H1 (cell line): ENCODE data around the gene TCERG1L. TPM values are rescaled to one million over a fixed set of nuclear protein-coding genes. Genes with fewer than 3 reads are reported as not detected.
A peak's percentile ranks its signal among the peaks of the same experiment; 100 is the strongest.

Source experiments
- CTCF ChIA-PET: fragments of 300-600 bp; sonication (Branson Sonifier 250); formaldehyde crosslinking; loops from one replicate; lab custom pipeline; 2021; ENCODE audit not compliant: partially characterized antibody; lab: Charles Lee
- POLR2A ChIA-PET: fragments of 300-600 bp; sonication (Branson Sonifier 250); formaldehyde crosslinking; loops from one replicate; lab custom pipeline; 2021; ENCODE audit warnings: inconsistent platforms; ENCODE audit not compliant: partially characterized antibody; lab: Charles Lee
- DNase-seq, 2 experiments: peaks; one replicate each; pipeline versions ENCODE4 v3.0.0 to v3.0.0-alpha.2; 2010 to 2022; ENCODE audit warnings: low spot score in 2 of 2, low read depth in 1 of 2, mixed read lengths in 1 of 2
- FAIRE-seq: peaks from 2 replicates; lab custom pipeline; 2011; peaks lifted over from hg19 to GRCh38; lab: Jason Lieb, UNC
- H2AFZ ChIP-seq: 2 replicates; pipeline ENCODE4 v1.8.1; 2012; ENCODE audit warnings: low read length, inconsistent platforms
- H2AK5ac ChIP-seq: 2 replicates; pipeline ENCODE4 v1.6.1; 2013; ENCODE audit warnings: low read depth, low read length
- H2BK120ac ChIP-seq: replicated peaks from 2 replicates; pipeline ENCODE3; 2013; ENCODE audit warnings: low read depth, low read length, inconsistent platforms
- H2BK12ac ChIP-seq: 2 replicates; pipeline ENCODE4 v1.6.1; 2013; ENCODE audit warnings: low read depth, low read length
- H2BK15ac ChIP-seq: 2 replicates; pipeline ENCODE4 v1.6.1; 2013; ENCODE audit warnings: low read length
- H2BK20ac ChIP-seq: 2 replicates; pipeline ENCODE4 v1.6.1; 2013; ENCODE audit warnings: low read length
- H2BK5ac ChIP-seq: 2 replicates; pipeline ENCODE4 v1.6.1; 2013; ENCODE audit warnings: low read depth, low read length
- H3K14ac ChIP-seq: 2 replicates; pipeline ENCODE4 v1.6.1; 2013; ENCODE audit warnings: inconsistent platforms; ENCODE audit not compliant: insufficient read length
- H3K18ac ChIP-seq: 2 replicates; pipeline ENCODE4 v1.6.1; 2013; ENCODE audit warnings: low read length; ENCODE audit errors: extremely low read depth
- H3K23ac ChIP-seq: 2 replicates; pipeline ENCODE4 v1.6.1; 2013; ENCODE audit warnings: inconsistent platforms; ENCODE audit not compliant: insufficient read length
- H3K23me2 ChIP-seq: 2 replicates; pipeline ENCODE4 v1.6.1; 2013; ENCODE audit warnings: low read depth, low read length
- H3K27ac ChIP-seq: 2 replicates; pipeline ENCODE4 v1.6.1; 2011; ENCODE audit warnings: low read depth, low read length, inconsistent platforms
- H3K27me3 ChIP-seq, 4 experiments: replicated peaks in 1 of 4; 1 replicate in 1 of 4; 2 replicates in 3 of 4; pipeline versions ENCODE4 v1.6.1 to v1.8.1; 2011 to 2013; ENCODE audit warnings: low read length in 3 of 4, mild to moderate bottlenecking in 3 of 4, inconsistent platforms in 2 of 4, mixed read lengths in 2 of 4, moderate library complexity in 1 of 4; ENCODE audit not compliant: control insufficient read depth in 3 of 4, insufficient read depth in 3 of 4; ENCODE audit errors: extremely low read depth in 1 of 4
- H3K36me3 ChIP-seq, 4 experiments: 2 replicates each; pipeline versions ENCODE4 v1.6.1 to v1.8.1; 2011 to 2013; ENCODE audit warnings: mild to moderate bottlenecking in 4 of 4, low read length in 3 of 4, moderate library complexity in 2 of 4, control low read depth in 1 of 4, inconsistent platforms in 1 of 4; ENCODE audit not compliant: insufficient read depth in 4 of 4, control insufficient read depth in 2 of 4
- H3K4ac ChIP-seq: replicated peaks from 2 replicates; pipeline ENCODE3; 2013; ENCODE audit warnings: low read length, low read depth, mixed read lengths, inconsistent platforms; ENCODE audit not compliant: insufficient read length
- H3K4me1 ChIP-seq, 4 experiments: replicated peaks in 1 of 4; 1 replicate in 1 of 4; 2 replicates in 3 of 4; pipeline versions ENCODE4 v1.6.1 to v1.8.1; 2011 to 2013; ENCODE audit warnings: low read length in 3 of 4, inconsistent platforms in 2 of 4, mixed read lengths in 1 of 4; ENCODE audit not compliant: insufficient read depth in 4 of 4, control insufficient read depth in 3 of 4
- H3K4me2 ChIP-seq, 2 experiments: 2 replicates each; pipeline versions ENCODE4 v1.6.1 to v1.8.1; 2011 to 2013; ENCODE audit warnings: low read depth in 2 of 2, low read length in 2 of 2, control low read depth in 1 of 2, inconsistent platforms in 1 of 2, mild to moderate bottlenecking in 1 of 2; ENCODE audit not compliant: insufficient read depth in 1 of 2
- H3K4me3 ChIP-seq, 4 experiments: fragments of 200-600, 300-600 bp in 1 of 4; sonication (generic), shearing (Covaris generic), sonication (Bioruptor Twin) in 1 of 4; 2 replicates each; pipeline versions ENCODE4 v1.5.1 to v1.8.1; 2011 to 2016; ENCODE audit warnings: low read length in 4 of 4, low read depth in 3 of 4, control low read depth in 2 of 4, inconsistent platforms in 2 of 4, mild to moderate bottlenecking in 2 of 4, mixed read lengths in 1 of 4, moderate library complexity in 1 of 4; ENCODE audit not compliant: insufficient read depth in 2 of 4; ENCODE audit errors: extremely low read depth in 1 of 4
- H3K56ac ChIP-seq: replicated peaks from 2 replicates; pipeline ENCODE3; 2013; ENCODE audit warnings: low read depth, mild to moderate bottlenecking, mixed read lengths, low read length, inconsistent platforms; ENCODE audit not compliant: insufficient read length
- H3K79me1 ChIP-seq: 2 replicates; pipeline ENCODE4 v1.6.1; 2013; ENCODE audit warnings: low read depth, low read length, control low read depth
- H3K79me2 ChIP-seq, 2 experiments: 2 replicates each; pipeline versions ENCODE4 v1.6.1 to v1.8.1; 2012 to 2013; ENCODE audit warnings: low read length in 2 of 2, mild to moderate bottlenecking in 2 of 2, inconsistent platforms in 1 of 2; ENCODE audit not compliant: insufficient read depth in 2 of 2, control insufficient read depth in 1 of 2
- H3K9ac ChIP-seq, 4 experiments: replicated peaks in 1 of 4; 1 replicate in 1 of 4; 2 replicates in 3 of 4; pipeline versions ENCODE4 v1.6.1 to v1.8.1; 2011 to 2013; ENCODE audit warnings: low read depth in 3 of 4, low read length in 3 of 4, control low read depth in 2 of 4, mild to moderate bottlenecking in 2 of 4, moderate library complexity in 2 of 4, inconsistent platforms in 1 of 4; ENCODE audit errors: extremely low read depth in 1 of 4
- H3K9me3 ChIP-seq, 2 experiments: 2 replicates each; pipeline versions ENCODE4 v1.6.1 to v1.8.1; 2012 to 2013; ENCODE audit warnings: mild to moderate bottlenecking in 2 of 2, moderate library complexity in 2 of 2, control low read depth in 1 of 2, inconsistent platforms in 1 of 2, low read depth in 1 of 2, low read length in 1 of 2, mixed read lengths in 1 of 2; ENCODE audit not compliant: insufficient read depth in 2 of 2
- H4K20me1 ChIP-seq, 2 experiments: replicated peaks in 1 of 2; 2 replicates each; pipeline versions ENCODE3 to v1.8.1; 2011 to 2013; ENCODE audit warnings: inconsistent platforms in 2 of 2, low read length in 2 of 2, mild to moderate bottlenecking in 1 of 2; ENCODE audit not compliant: insufficient read depth in 2 of 2, control insufficient read depth in 1 of 2
- H4K5ac ChIP-seq: 2 replicates; pipeline ENCODE4 v1.6.1; 2013; ENCODE audit warnings: low read length, low read depth, mixed read lengths, inconsistent platforms; ENCODE audit not compliant: insufficient read length
- H4K8ac ChIP-seq: 2 replicates; pipeline ENCODE4 v1.8.0; 2013; ENCODE audit warnings: mild to moderate bottlenecking, moderate library complexity, low read length, inconsistent platforms; ENCODE audit not compliant: insufficient read depth; ENCODE audit errors: extremely low read depth
- H4K91ac ChIP-seq: replicated peaks from 2 replicates; pipeline ENCODE3; 2013; ENCODE audit warnings: low read length, mixed read lengths, inconsistent platforms; ENCODE audit not compliant: insufficient read length
- MAFK ChIP-seq: IDR thresholded peaks from 2 replicates; pipeline ENCODE4 v1.6.1; 2012; ENCODE audit warnings: low read depth, mild to moderate bottlenecking, improper control_type of control experiment, low read length
- WGBS, 2 experiments: shearing (Covaris generic) in 1 of 2; methylation state at CpG; one replicate each; pipeline versions ENCODE4 v1.1.6 to v1.1.7; 2013 to 2015; ENCODE audit warnings: low lambda C conversion rate in 2 of 2, mixed read lengths in 2 of 2, inconsistent platforms in 1 of 2, low coverage in 1 of 2, missing lambda C conversion rate in 1 of 2; ENCODE audit not compliant: insufficient replicate concordance in 2 of 2, insufficient coverage in 1 of 2, insufficient read length in 1 of 2; ENCODE audit errors: extremely low coverage in 1 of 2, missing lambda C conversion rate in 1 of 2; 5-methylcytosine and 5-hydroxymethylcytosine counted together
- polyA plus RNA-seq, 7 experiments: library from polyadenylated mRNA; depleted of rRNA in 3 of 7; stranded (reverse) in 5 of 7; unstranded in 2 of 7; fragments of >200 nt in 5 of 7; fragments of 200-250 nt in 2 of 7; gene quantifications; 1 replicate in 5 of 7; 2 replicates in 1 of 7; 4 replicates in 1 of 7; pipeline versions ENCODE4 v1.2.1 to v1.2.3, GENCODE V29; 2011 to 2013; ENCODE audit warnings: missing spikeins in 2 of 7, mixed read lengths in 2 of 7
- total RNA-seq: library from RNA; stranded (reverse); fragmentation: NEBNext Ultra II Directional; extraction: Animal tissue kit (Norgen Biotek cat#: 25700); gene quantifications from 2 replicates; pipeline ENCODE4 v1.2.1, GENCODE V29; 2021

TCERG1L gene
- total and polyA plus RNA-seq, 2 of the 8 experiments (the other 6 are each of a cell fraction or from before 2014, with no cell fraction given), result 3.9 to 6.9 TPM

GRCh38 chr10:131062621-131063260 is 248.8 kb downstream of the TCERG1L start:
- H3K4me2 ChIP-seq, result no peak overlapping the region
- H2BK5ac ChIP-seq, result no peak overlapping the region; the same call in 1 of the 2 replicates
- CTCF ChIA-PET, result interaction anchor here (1.0 to 2.2 kb wide), 3 partner anchors 21 to 71 kb away, joined by 3 to 4 read pairs (median 3); no protein-coding TSS in a partner anchor
- DNase-seq (no peak), FAIRE-seq (no peak)
- no peak overlapping the region for H3K9ac ChIP-seq
- H2AFZ ChIP-seq, result no peak overlapping the region
- no peak overlapping the region for H2BK12ac ChIP-seq
- no peak overlapping the region for H2BK120ac ChIP-seq
- no peak overlapping the region for H3K56ac ChIP-seq
- H3K79me1 ChIP-seq, result no peaks in the 10 kb centered on the region
- H3K9me3 ChIP-seq, result peaks cover 0 to 3% of the 10 kb centered on the region in 2 experiments; a peak in 2 of 4 replicates
- no peak overlapping the region for H2BK20ac ChIP-seq
- H3K23ac ChIP-seq, result no peak overlapping the region
- no peak overlapping the region for H2AK5ac ChIP-seq
- H3K27me3 ChIP-seq, result no peaks in the 10 kb centered on the region
- POLR2A ChIA-PET, result no interaction called here
- no peak overlapping the region for H2BK15ac ChIP-seq
- H4K5ac ChIP-seq, result no peak overlapping the region
- no peaks in the 10 kb centered on the region for H4K20me1 ChIP-seq
- no peak overlapping the region for H3K14ac ChIP-seq
- H4K91ac ChIP-seq, result no peak overlapping the region
- peaks cover 0 to 5% (median 1%) of the 10 kb centered on the region in 4 experiments; a peak in 4 of 7 replicates for H3K4me1 ChIP-seq
- H3K79me2 ChIP-seq, result no peaks in the 10 kb centered on the region
- H3K4ac ChIP-seq, result peak overlapping the region; percentile 7
- H3K18ac ChIP-seq, result no peak overlapping the region; the same call in 1 of the 2 replicates
- 87% methylated on average over 7 of the region's 10 CpGs; no CpG with 5 or more reads in 1 of the 2 experiments for WGBS, 2 experiments
- H4K8ac ChIP-seq, result no peak overlapping the region; the same call in 1 of the 2 replicates
- H3K27ac ChIP-seq, result no peak overlapping the region
- no peak overlapping the region for H3K4me3 ChIP-seq
- TF ChIP-seq MAFK, result no peak
- no peaks in the 10 kb centered on the region; a peak in 1 of 8 replicates for H3K36me3 ChIP-seq
- no peaks in the 10 kb centered on the region for H3K23me2 ChIP-seq
